Islet precursor cell (in vitro differentiated cells): ENCODE data around the gene AIF1.

ENCODE experiments used
- DNase-seq: peaks from one replicate; pipeline ENCODE4 v3.0.0-alpha.2; 2018

Gene AIF1

DNA sequence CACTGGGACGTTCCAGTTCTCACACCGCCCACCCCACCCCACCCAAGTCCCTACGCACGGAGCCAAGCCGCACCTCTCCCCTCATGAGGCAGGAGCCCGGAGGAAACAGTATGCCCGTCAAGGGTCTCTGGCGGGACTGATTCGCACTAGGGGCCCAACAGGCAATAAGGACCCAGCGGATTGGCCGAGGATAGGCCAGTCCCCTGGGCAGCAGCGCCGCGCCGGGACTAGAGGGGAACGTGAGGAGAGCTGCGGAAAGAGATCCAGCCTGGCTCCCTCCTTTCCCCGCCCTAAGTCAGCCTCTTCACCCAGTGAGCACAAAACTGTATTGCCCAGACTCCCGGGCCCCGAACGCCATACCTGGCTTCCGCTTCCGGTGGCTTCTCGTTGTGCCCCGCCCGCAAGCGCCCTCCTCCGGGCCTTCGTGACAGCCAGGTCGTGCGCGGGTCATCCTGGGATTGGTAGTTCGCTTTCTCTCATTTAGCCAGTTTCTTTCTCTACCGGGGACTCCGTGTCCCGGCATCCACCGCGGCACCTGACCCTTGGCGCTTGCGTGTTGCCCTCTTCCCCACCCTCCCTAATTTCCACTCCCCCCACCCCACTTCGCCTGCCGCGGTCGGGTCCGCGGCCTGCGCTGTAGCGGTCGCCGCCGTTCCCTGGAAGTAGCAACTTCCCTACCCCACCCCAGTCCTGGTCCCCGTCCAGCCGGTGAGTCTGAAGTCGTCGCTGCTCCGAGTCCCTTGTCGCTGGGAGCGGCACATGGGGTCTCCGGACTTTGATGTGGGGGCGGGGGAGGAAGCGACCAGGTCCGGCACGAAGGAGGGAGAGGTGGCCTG, 50.7 kb downstream of the AIF1 start, which contains the start of gene CSNK2B:
Gene CSNK2B (plus strand): TSS at position 580 of the 836 bp plus-strand sequence. CDS start 752 bp downstream, outside the sequence.
- DNase-seq = peak; percentile 99

- DNase-seq = no peak
Measured at GRCh38 chr6:31666337-31666965, 51.4 kb downstream of the AIF1 start.
